Duodenal mucosa (tissue), 2 donors: Measurements from ENCODE around the gene OR5AP2.
"Not testable (repeated sequence)": the region's sequence is repeated elsewhere in the genome, so short reads cannot be mapped to it uniquely, and the experiment has no call there.

Experiments
- H3K27ac ChIP-seq: one replicate; pipeline ENCODE4 v1.7.0; 2013; ENCODE audit warnings: low read depth, low read length
- H3K27me3 ChIP-seq, 2 donors: one replicate each; pipeline ENCODE4 v1.7.0; 2013; ENCODE audit warnings: low read length in 2 of 2, control low read depth in 1 of 2; ENCODE audit not compliant: insufficient read depth in 2 of 2, control insufficient read depth in 1 of 2
- H3K36me3 ChIP-seq, 2 donors: one replicate each; pipeline ENCODE4 v1.7.0; 2013; ENCODE audit warnings: low read length in 2 of 2, control low read depth in 1 of 2; ENCODE audit not compliant: insufficient read depth in 2 of 2, control insufficient read depth in 1 of 2
- H3K4me1 ChIP-seq, 2 donors: one replicate each; pipeline ENCODE4 v1.7.0; 2013; ENCODE audit warnings: low read length in 2 of 2, control low read depth in 1 of 2; ENCODE audit not compliant: insufficient read depth in 2 of 2, control insufficient read depth in 1 of 2
- H3K4me3 ChIP-seq, 2 donors: one replicate each; pipeline ENCODE4 v1.7.0; 2013; ENCODE audit warnings: low read length in 2 of 2, low read depth in 1 of 2
- H3K9ac ChIP-seq, 2 donors: one replicate each; pipeline ENCODE4 v1.7.0; 2013; ENCODE audit warnings: low read length in 2 of 2, low read depth in 1 of 2
- H3K9me3 ChIP-seq, 2 donors: one replicate each; pipeline ENCODE4 v1.7.0; 2013; ENCODE audit warnings: low read length in 2 of 2, control low read depth in 1 of 2; ENCODE audit not compliant: control insufficient read depth in 1 of 2

Gene OR5AP2

GRCh38 chr11:56611174-56611573 lies 31.1 kb downstream of the OR5AP2 start:
- Histone ChIP-seq H3K36me3 (no peaks in the 10 kb centered on the region), H3K9me3 (no peaks in the 10 kb centered on the region), H3K4me3 (no peak overlapping the region), H3K27ac (no peak overlapping the region), H3K27me3 (no peaks in the 10 kb centered on the region), H3K9ac (no peak overlapping the region), H3K4me1 (no peaks in the 10 kb centered on the region)

GRCh38 chr11:56592088-56592717 lies 50.0 kb downstream of the OR5AP2 start:
- H3K27ac ChIP-seq, H3K9ac ChIP-seq, H3K27me3 ChIP-seq, H3K4me3 ChIP-seq, H3K4me1 ChIP-seq, H3K9me3 ChIP-seq, H3K36me3 ChIP-seq: not testable (repeated sequence)
